GM21423 (cell line): ENCODE data around the gene PPEF1.

Source experiments
- ATAC-seq: cut with Tn5 transposase; IDR thresholded peaks from one replicate; pipeline ENCODE4 v1.9.1; 2021; ENCODE audit warnings: mild to moderate bottlenecking, moderate library complexity; ENCODE audit not compliant: unreplicated experiment

Gene PPEF1

DNA sequence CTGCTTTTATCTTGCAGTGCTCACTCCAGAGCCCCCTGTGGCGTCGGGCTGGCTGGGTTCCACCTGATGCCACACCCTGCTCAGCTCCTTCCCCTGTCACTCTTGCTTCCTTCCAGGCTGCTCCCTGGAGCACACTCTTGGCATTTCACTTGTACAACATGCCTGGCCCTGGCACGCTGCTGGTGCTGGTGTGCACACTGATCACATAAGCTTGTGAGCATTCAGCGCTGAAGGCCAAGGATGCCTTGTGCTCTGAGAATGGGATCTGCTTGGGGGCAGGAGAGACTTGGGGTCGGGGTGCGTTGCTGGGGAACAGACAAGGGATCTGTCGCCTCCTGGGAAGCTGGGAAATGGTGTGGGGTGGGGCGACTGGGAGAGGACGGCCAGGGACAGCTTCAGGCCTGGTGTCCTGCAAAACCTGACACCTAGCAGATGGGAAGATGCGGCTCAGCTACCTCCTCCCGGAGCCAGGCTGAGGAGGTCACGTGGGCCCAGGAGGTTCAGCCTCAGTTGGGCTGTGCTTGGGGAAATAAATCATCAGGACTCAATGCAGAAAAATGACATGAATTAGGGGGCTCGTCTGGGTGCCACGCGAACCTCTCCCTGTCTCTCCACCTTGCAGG, 167.9 kb downstream of the PPEF1 start:
- ATAC-seq = no peak

DNA sequence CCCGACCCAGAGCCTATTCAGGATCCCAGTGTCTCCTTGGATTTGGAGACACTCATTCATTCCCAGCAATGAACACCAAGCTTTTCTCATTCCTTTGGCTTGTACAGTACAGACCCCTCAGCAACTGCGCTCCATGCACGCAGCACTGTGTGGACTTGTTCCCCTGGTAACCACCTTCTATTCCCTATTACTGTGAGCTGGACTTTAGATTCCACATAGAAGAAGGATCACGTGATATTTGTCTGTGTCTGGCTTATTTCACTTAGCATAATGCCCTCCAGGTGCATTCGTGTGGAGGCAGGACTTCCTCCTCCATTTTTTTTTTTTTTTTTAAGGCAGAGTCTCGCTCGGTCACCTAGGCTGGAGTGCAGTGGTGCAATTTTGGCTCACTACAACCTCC, 170.0 kb downstream of the PPEF1 start:
- no peak for ATAC-seq
